ENCODE data around the gene EP400.

Gene EP400

GRCh38 chr12:132103542-132104308 lies 154.0 kb downstream of the EP400 start:
- no peak for TF ChIP-seq TAF1 (IDR thresholded peaks at IDR 0.05; ENCODE audit: borderline replicate concordance, low read depth, low read length)
- no peak for TF ChIP-seq POLR2A (IDR thresholded peaks at IDR 0.05; ENCODE audit: low read depth, low read length)
- no peak for TF ChIP-seq POLR2AphosphoS5 (IDR thresholded peaks at IDR 0.05; ENCODE audit: low read depth, low read length)
- FAIRE-seq (no peak), DNase-seq (ENCODE audit: insufficient read length) (no peak)

GRCh38 chr12:132105467-132105866 lies 155.7 kb downstream of the EP400 start:
- no peak for FAIRE-seq
- TF ChIP-seq POLR2AphosphoS5 (IDR thresholded peaks at IDR 0.05; ENCODE audit: low read depth, low read length), result no peak
- no peak for TF ChIP-seq TAF1 (IDR thresholded peaks at IDR 0.05; ENCODE audit: borderline replicate concordance, low read depth, low read length)
- TF ChIP-seq POLR2A (IDR thresholded peaks at IDR 0.05; ENCODE audit: low read depth, low read length), result no peak
- DNase-seq (ENCODE audit: insufficient read length), result no peak

- FAIRE-seq (no peak), DNase-seq (ENCODE audit: insufficient read length) (no peak)
- TF ChIP-seq POLR2A (IDR thresholded peaks at IDR 0.05; ENCODE audit: low read depth, low read length) (no peak), TAF1 (IDR thresholded peaks at IDR 0.05; ENCODE audit: borderline replicate concordance, low read depth, low read length) (no peak), POLR2AphosphoS5 (IDR thresholded peaks at IDR 0.05; ENCODE audit: low read depth, low read length) (no peak)
Observed at GRCh38 chr12:132106921-132107320, 157.2 kb downstream of the EP400 start.

GRCh38 chr12:132108211-132108832 lies 158.6 kb downstream of the EP400 start:
- FAIRE-seq, result no peak
- TF ChIP-seq POLR2AphosphoS5 (IDR thresholded peaks at IDR 0.05; ENCODE audit: low read depth, low read length) (no peak), POLR2A (IDR thresholded peaks at IDR 0.05; ENCODE audit: low read depth, low read length) (no peak), TAF1 (IDR thresholded peaks at IDR 0.05; ENCODE audit: borderline replicate concordance, low read depth, low read length) (no peak)
- no peak for DNase-seq (ENCODE audit: insufficient read length)

GRCh38 chr12:132109741-132110140 lies 160.0 kb downstream of the EP400 start:
- FAIRE-seq (no peak), DNase-seq (ENCODE audit: insufficient read length) (no peak)
- TF ChIP-seq POLR2A (IDR thresholded peaks at IDR 0.05; ENCODE audit: low read depth, low read length) (no peak), TAF1 (IDR thresholded peaks at IDR 0.05; ENCODE audit: borderline replicate concordance, low read depth, low read length) (no peak), POLR2AphosphoS5 (IDR thresholded peaks at IDR 0.05; ENCODE audit: low read depth, low read length) (no peak)

- DNase-seq (ENCODE audit: insufficient read length) (no peak), FAIRE-seq (no peak)
- TF ChIP-seq TAF1 (IDR thresholded peaks at IDR 0.05; ENCODE audit: borderline replicate concordance, low read depth, low read length), result no peak
- no peak for TF ChIP-seq POLR2AphosphoS5 (IDR thresholded peaks at IDR 0.05; ENCODE audit: low read depth, low read length)
Observed at GRCh38 chr12:132110677-132111076, 160.9 kb downstream of the EP400 start.

- TF ChIP-seq TAF1 (IDR thresholded peaks at IDR 0.05; ENCODE audit: borderline replicate concordance, low read depth, low read length) (no peak), POLR2AphosphoS5 (IDR thresholded peaks at IDR 0.05; ENCODE audit: low read depth, low read length) (no peak), POLR2A (IDR thresholded peaks at IDR 0.05; ENCODE audit: low read depth, low read length) (no peak)
- FAIRE-seq (no peak), DNase-seq (ENCODE audit: insufficient read length) (no peak)
Observed at GRCh38 chr12:132111654-132112304, 162.0 kb downstream of the EP400 start.

- no peak for TF ChIP-seq POLR2AphosphoS5 (IDR thresholded peaks at IDR 0.05; ENCODE audit: low read depth, low read length)
- TF ChIP-seq TAF1 (IDR thresholded peaks at IDR 0.05; ENCODE audit: borderline replicate concordance, low read depth, low read length), result no peak
- TF ChIP-seq POLR2A (IDR thresholded peaks at IDR 0.05; ENCODE audit: low read depth, low read length), result no peak
- FAIRE-seq (no peak), DNase-seq (ENCODE audit: insufficient read length) (no peak)
Observed at GRCh38 chr12:132114667-132115066, 164.9 kb downstream of the EP400 start.

GRCh38 chr12:132115500-132115899 lies 165.8 kb downstream of the EP400 start:
- TF ChIP-seq TAF1 (IDR thresholded peaks at IDR 0.05; ENCODE audit: borderline replicate concordance, low read depth, low read length) (no peak), POLR2A (IDR thresholded peaks at IDR 0.05; ENCODE audit: low read depth, low read length) (no peak), POLR2AphosphoS5 (IDR thresholded peaks at IDR 0.05; ENCODE audit: low read depth, low read length) (no peak)
- FAIRE-seq (no peak), DNase-seq (ENCODE audit: insufficient read length) (no peak)

- FAIRE-seq (no peak), DNase-seq (ENCODE audit: insufficient read length) (no peak)
- TF ChIP-seq TAF1 (IDR thresholded peaks at IDR 0.05; ENCODE audit: borderline replicate concordance, low read depth, low read length) (no peak), POLR2AphosphoS5 (IDR thresholded peaks at IDR 0.05; ENCODE audit: low read depth, low read length) (no peak), POLR2A (IDR thresholded peaks at IDR 0.05; ENCODE audit: low read depth, low read length) (no peak)
Observed at GRCh38 chr12:132116709-132117557, 167.2 kb downstream of the EP400 start.

GRCh38 chr12:132117558-132117875 lies 167.8 kb downstream of the EP400 start:
- DNase-seq (ENCODE audit: insufficient read length), result no peak
- no peak for TF ChIP-seq TAF1 (IDR thresholded peaks at IDR 0.05; ENCODE audit: borderline replicate concordance, low read depth, low read length)
- TF ChIP-seq POLR2A (IDR thresholded peaks at IDR 0.05; ENCODE audit: low read depth, low read length), result no peak
- no peak for TF ChIP-seq POLR2AphosphoS5 (IDR thresholded peaks at IDR 0.05; ENCODE audit: low read depth, low read length)
- no peak for FAIRE-seq
